Measurements from ENCODE around the gene IGF1.
"Not testable (repeated sequence)": the region's sequence is repeated elsewhere in the genome, so short reads cannot be mapped to it uniquely, and the experiment has no call there.

IGF1 gene

GRCh38 chr12:102459314-102459713, 21.0 kb downstream of the IGF1 start:
- Histone ChIP-seq H3K4me3 (ENCODE audit: low read depth, low read length) (no peak overlapping the region), H3K27me3 (replicated peaks) (no peaks in the 10 kb centered on the region), H3K36me3 (replicated peaks) (no peaks in the 10 kb centered on the region), H3K27ac (no peak overlapping the region)
- no peak for DNase-seq
- no peak for TF ChIP-seq CTCF (IDR thresholded peaks at IDR 0.05; ENCODE audit: low read depth, low read length, missing control alignments)
- in situ Hi-C loops (cut with HindIII; ENCODE audit: low pct_ligation_motif_present, low sequenced_read_pairs): no loop called here

- TF ChIP-seq CTCF (IDR thresholded peaks at IDR 0.05; ENCODE audit: low read depth, low read length, missing control alignments): no peak
- no peaks in the 10 kb centered on the region for H3K27me3 ChIP-seq (replicated peaks)
- H3K36me3 ChIP-seq (replicated peaks): no peaks in the 10 kb centered on the region
- no peak for DNase-seq
- no peak overlapping the region for H3K27ac ChIP-seq
- H3K4me3 ChIP-seq (ENCODE audit: low read depth, low read length): no peak overlapping the region
- in situ Hi-C loops (cut with HindIII; ENCODE audit: low pct_ligation_motif_present, low sequenced_read_pairs): no loop called here
Measured at GRCh38 chr12:102454808-102455760, 25.3 kb downstream of the IGF1 start.

- DNase-seq: no peak
- H3K27me3 ChIP-seq (replicated peaks): no peaks in the 10 kb centered on the region
- in situ Hi-C loops (cut with HindIII; ENCODE audit: low pct_ligation_motif_present, low sequenced_read_pairs): no loop called here
- H3K4me3 ChIP-seq (ENCODE audit: low read depth, low read length): no peak overlapping the region
- H3K27ac ChIP-seq: no peak overlapping the region
- no peaks in the 10 kb centered on the region for H3K36me3 ChIP-seq (replicated peaks)
- no peak for TF ChIP-seq CTCF (IDR thresholded peaks at IDR 0.05; ENCODE audit: low read depth, low read length, missing control alignments)
Measured at GRCh38 chr12:102454330-102454729, 26.0 kb downstream of the IGF1 start.

GRCh38 chr12:102452605-102453004, 27.8 kb downstream of the IGF1 start:
- Histone ChIP-seq H3K36me3 (replicated peaks) (no peaks in the 10 kb centered on the region), H3K4me3 (ENCODE audit: low read depth, low read length) (no peak overlapping the region), H3K27ac (no peak overlapping the region), H3K27me3 (replicated peaks) (no peaks in the 10 kb centered on the region)
- in situ Hi-C loops (cut with HindIII; ENCODE audit: low pct_ligation_motif_present, low sequenced_read_pairs): no loop called here
- no peak for DNase-seq
- TF ChIP-seq CTCF (IDR thresholded peaks at IDR 0.05; ENCODE audit: low read depth, low read length, missing control alignments): no peak

- H3K36me3 ChIP-seq (replicated peaks); H3K4me3 ChIP-seq (ENCODE audit: low read depth, low read length); in situ Hi-C loops (cut with HindIII; ENCODE audit: low pct_ligation_motif_present, low sequenced_read_pairs); H3K27me3 ChIP-seq (replicated peaks); DNase-seq; H3K27ac ChIP-seq: not testable (repeated sequence)
Measured at GRCh38 chr12:102449018-102449417, 31.3 kb downstream of the IGF1 start.

- H3K27ac ChIP-seq; H3K27me3 ChIP-seq (replicated peaks); in situ Hi-C loops (cut with HindIII; ENCODE audit: low pct_ligation_motif_present, low sequenced_read_pairs); DNase-seq; H3K36me3 ChIP-seq (replicated peaks); H3K4me3 ChIP-seq (ENCODE audit: low read depth, low read length): not testable (repeated sequence)
Measured at GRCh38 chr12:102447426-102447825, 32.9 kb downstream of the IGF1 start.

- H3K27me3 ChIP-seq (replicated peaks): no peaks in the 10 kb centered on the region
- no peak overlapping the region for H3K4me3 ChIP-seq (ENCODE audit: low read depth, low read length)
- TF ChIP-seq CTCF (IDR thresholded peaks at IDR 0.05; ENCODE audit: low read depth, low read length, missing control alignments): no peak
- no peaks in the 10 kb centered on the region for H3K36me3 ChIP-seq (replicated peaks)
- in situ Hi-C loops (cut with HindIII; ENCODE audit: low pct_ligation_motif_present, low sequenced_read_pairs): no loop called here
- no peak overlapping the region for H3K27ac ChIP-seq
- DNase-seq: no peak
Measured at GRCh38 chr12:102444707-102445106, 35.7 kb downstream of the IGF1 start.
